SK-N-SH (cell line): ENCODE measurements around the gene RASL10A.

Experiments used
- CHD2 ChIP-seq: fragments of 150-350 bp; IDR thresholded peaks from 2 replicates; pipeline ENCODE4 v1.6.1; 2018; ENCODE audit warnings: low read length; ENCODE audit not compliant: partially characterized antibody
- CTCF ChIP-seq: fragments of 200-600 bp; sonication (generic); IDR thresholded peaks from 2 replicates; pipeline ENCODE4 v1.6.1; 2017; ENCODE audit warnings: antibody characterized with exemption, mild to moderate bottlenecking, moderate library complexity
- FOXM1 ChIP-seq: IDR thresholded peaks from 2 replicates; pipeline ENCODE4 v1.4.0; 2012; ENCODE audit warnings: low read depth, mild to moderate bottlenecking
- MXI1 ChIP-seq: IDR thresholded peaks from 2 replicates; pipeline ENCODE4 v1.6.1; 2012; ENCODE audit warnings: mild to moderate bottlenecking, low read depth, low read length, improper control_type of control experiment
- RFX5 ChIP-seq: IDR thresholded peaks from 2 replicates; pipeline ENCODE4 v1.6.1; 2012; ENCODE audit warnings: mild to moderate bottlenecking, improper control_type of control experiment, low read length
- TF ChIP-seq, protein P1 (sequence below): IDR thresholded peaks from 2 replicates; pipeline ENCODE4; 2012

DNA sequence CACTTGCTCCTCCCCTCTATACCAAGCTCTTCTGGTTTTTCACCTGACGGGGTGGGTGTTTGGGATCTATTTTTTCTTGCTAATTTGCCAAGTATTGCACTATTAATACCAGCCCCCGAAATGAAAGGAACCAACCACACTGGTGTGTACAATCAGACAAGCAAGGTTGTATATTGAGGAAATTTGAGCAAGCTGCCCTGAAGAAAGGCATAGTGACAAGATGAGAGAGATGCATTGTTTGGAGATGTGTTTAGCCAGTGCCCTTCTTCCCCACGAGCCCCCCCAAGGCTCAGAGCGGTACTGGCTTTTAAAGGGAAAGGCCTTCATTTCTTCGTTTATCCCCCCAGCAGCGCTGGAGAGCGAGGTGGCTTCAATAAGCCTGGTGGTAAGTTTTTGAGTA is 24.3 kb downstream of the RASL10A start:
- TF ChIP-seq CTCF (no peak), RFX5 (no peak), FOXM1 (no peak), CHD2 (no peak), MXI1 (no peak)
- TF ChIP-seq, protein P1, sequence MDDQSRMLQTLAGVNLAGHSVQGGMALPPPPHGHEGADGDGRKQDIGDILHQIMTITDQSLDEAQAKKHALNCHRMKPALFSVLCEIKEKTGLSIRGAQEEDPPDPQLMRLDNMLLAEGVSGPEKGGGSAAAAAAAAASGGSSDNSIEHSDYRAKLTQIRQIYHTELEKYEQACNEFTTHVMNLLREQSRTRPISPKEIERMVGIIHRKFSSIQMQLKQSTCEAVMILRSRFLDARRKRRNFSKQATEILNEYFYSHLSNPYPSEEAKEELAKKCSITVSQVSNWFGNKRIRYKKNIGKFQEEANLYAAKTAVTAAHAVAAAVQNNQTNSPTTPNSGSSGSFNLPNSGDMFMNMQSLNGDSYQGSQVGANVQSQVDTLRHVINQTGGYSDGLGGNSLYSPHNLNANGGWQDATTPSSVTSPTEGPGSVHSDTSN = no peak
